ENCODE data around the gene OR51B6. TPM values are rescaled to one million over a fixed set of nuclear protein-coding genes. Genes with fewer than 3 reads are reported as not detected.
"Not testable (repeated sequence)": the region's sequence is repeated elsewhere in the genome, so short reads cannot be mapped to it uniquely, and the experiment has no call there.

Gene OR51B6
- total RNA-seq, 1 experiment from 2014 or later = not detected

- not testable (repeated sequence) for DNase-seq (ENCODE audit: low spot score)
Observed at GRCh38 chr11:5366365-5366764, 15.1 kb downstream of the OR51B6 start.

DNA sequence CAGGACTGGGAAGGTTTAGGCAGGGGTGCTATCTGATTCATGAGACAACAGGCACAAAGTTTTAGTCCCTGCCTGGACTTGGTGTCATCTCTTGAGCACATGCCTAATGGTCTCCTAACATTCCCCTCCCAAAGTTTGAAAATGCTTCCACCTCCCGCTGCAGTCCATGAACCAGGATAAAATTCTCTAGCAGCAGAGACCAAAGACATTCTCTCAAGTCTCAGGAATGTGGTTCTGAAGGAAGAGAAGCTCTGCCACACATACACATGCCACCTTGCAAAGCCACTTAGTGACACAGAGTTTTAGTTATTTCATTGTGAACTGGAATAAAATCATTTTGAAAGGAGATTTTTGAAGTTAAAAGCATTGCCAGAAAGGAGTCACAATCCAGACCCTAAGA, 15.5 kb downstream of the OR51B6 start:
- DNase-seq (ENCODE audit: low spot score) = no peak

DNA sequence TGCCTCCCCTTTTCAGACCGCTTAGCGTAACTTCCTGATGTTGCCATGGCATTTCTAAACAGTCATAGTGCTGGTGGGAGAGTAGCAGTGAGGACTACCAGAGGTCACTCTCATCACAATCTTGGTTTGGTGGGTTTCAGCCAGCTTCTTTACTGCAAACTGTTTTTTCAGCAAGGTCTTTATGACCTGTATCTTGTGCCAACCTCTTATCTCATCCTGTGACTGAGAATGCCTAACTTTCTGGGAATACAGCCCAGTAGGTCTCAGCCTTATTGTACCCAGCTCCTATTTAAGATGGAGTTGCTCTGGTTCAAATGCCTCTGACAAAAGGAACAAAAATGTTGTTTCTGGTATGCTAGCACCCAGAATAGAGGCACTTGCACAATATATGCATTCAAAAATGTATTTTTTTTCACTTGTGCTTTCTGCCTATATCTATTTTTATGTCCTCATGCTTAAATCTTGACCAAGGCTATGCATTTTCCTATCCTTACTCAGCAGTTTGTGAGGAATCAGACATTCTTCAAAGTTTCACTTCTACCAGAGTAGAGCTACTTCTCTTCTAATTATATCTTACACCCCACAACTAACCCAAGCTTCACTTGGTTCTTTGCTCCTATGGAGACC, 16.3 kb downstream of the OR51B6 start:
- DNase-seq (ENCODE audit: low spot score) = peak; percentile 32

GRCh38 chr11:5368502-5369043, 17.3 kb downstream of the OR51B6 start:
- DNase-seq (ENCODE audit: low spot score) = no peak

DNA sequence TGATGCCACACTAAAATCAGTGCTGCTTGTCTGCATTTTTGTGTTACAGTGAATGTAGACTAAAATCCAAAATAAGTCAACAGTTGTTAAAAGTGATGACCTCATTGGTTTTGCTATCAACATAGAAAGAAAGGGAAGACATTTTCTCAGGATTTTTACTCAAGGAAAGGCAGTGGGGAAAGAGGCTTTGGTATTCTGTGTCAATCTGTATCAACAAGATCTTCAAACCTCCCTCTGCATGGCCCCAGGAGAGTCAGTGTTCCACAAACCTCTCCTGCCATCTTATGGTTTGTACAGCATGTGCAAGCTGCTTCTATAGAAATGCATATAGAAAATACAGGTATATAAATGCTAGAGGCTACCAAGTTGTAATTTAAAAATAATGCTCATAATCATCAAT, 18.5 kb downstream of the OR51B6 start:
- no peak for DNase-seq (ENCODE audit: low spot score)

DNA sequence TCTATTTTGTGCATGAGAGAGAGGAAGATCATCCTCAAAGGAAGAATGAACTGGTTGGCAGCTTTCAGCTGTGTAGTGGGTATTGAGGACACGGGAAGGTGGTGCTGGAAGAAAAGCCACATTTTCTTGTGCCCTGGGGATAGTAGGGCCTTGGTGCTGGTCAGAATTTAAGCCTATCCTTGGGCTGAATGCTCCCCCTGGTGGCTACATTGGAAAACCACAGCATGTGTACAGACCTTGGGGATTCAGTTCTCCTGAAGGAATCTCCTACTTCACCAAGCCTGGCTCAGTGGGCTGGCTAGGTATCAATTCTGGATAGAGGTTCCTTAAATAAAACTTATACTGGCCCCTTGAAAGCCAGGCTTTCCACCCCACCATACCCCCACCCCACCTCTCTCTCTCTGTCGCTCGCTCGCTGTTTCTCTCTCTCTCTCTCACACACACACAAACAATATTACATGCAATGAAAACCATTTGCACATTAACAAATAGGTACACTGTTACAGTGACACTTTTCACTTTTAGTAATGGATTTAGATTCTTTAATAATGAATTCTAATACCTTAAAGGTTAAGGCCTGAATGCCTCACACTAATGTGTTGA, 29.5 kb downstream of the OR51B6 start:
- DNase-seq (ENCODE audit: low spot score) = peak; percentile 67

- no peak for DNase-seq (ENCODE audit: low spot score)
Observed at GRCh38 chr11:5383576-5383975, 32.3 kb downstream of the OR51B6 start, which contains the start of gene OR51M1. OR51M1 (plus strand) TSS chr11:5383812; CDS start chr11:5389399, 5,587 bp downstream.

DNA sequence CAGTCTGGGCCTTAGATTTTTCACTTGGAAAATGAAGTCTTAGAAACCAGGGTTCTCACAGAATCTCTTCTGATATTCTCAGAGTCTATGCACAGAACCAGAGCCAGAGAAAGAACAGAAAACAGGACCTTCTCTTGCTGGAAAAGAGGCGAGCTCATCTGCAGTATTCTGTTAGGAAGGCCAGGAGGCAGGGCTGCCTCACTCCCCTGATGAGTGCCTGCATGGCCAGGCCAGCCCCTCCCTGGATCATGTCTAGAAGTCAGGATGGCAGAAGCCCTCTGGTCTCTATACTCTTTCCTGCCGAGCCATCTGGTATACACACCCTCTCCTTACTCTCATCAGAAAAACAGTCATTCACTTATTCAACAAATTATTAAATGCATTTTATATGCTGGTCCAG, 33.0 kb downstream of the OR51B6 start:
- DNase-seq (ENCODE audit: low spot score) = no peak

DNA sequence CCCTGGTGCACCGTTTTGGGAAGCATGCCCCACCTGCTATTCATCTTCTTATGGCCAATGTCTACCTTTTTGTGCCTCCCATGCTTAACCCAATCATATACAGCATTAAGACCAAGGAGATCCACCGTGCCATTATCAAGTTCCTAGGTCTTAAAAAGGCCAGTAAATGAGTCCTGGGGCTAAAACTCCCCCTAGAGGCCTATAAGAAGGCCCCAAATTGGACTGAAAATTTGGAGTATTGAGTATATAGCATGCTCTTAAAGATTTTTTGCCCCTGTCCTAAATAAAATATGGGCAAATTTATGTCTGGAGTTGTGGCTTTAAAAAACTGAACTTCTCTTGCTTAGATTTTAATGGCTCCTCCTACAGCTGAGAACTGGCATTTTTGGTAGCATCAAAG, 38.9 kb downstream of the OR51B6 start:
- no peak for DNase-seq (ENCODE audit: low spot score)

DNA sequence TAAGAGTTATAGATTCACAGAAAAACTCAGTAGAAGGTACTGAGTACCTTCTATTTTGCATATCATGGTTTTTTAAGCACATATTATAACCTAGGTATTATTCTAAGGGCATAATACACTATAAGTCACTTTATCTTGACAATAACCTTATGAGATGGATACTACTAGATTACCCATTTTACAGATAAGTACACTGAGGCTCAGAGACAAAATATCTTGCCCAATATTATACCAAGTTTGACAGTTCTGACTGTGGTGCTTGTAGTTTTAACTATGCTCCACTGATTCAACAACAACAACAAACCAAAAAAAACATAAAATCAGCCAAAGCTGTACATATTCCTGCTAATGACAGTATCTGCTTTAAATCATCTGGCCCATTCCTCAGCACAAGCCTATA, 42.8 kb downstream of the OR51B6 start:
- DNase-seq (ENCODE audit: low spot score) = no peak

GRCh38 chr11:5398936-5399335, 47.6 kb downstream of the OR51B6 start:
- no peak for DNase-seq (ENCODE audit: low spot score)

Other genes with a start within 250 kb of the OR51B6 start
- not detected in 2 replicates for gene OR52A5, start 213.2 kb upstream of the OR51B6 start, total RNA-seq (2014; rRNA removed; shearing (Covaris generic))
- not detected in 2 replicates for gene OR52A1, start 196.8 kb upstream of the OR51B6 start, total RNA-seq (2014; rRNA removed; shearing (Covaris generic))
- gene OR51V1, start 150.8 kb upstream of the OR51B6 start, total RNA-seq (2014; rRNA removed; shearing (Covaris generic)) = not detected in 2 replicates
- not detected in 2 replicates for gene HBB, start 124.4 kb upstream of the OR51B6 start, total RNA-seq (2014; rRNA removed; shearing (Covaris generic))
- not detected in 2 replicates for gene HBD, start 117.0 kb upstream of the OR51B6 start, total RNA-seq (2014; rRNA removed; shearing (Covaris generic))
- gene HBG1, start 101.7 kb upstream of the OR51B6 start, total RNA-seq (2014; rRNA removed; shearing (Covaris generic)) = 2.1 TPM in 1 of 2 replicates, not detected in the other
- gene HBG2, start 96.7 kb upstream of the OR51B6 start, total RNA-seq (2014; rRNA removed; shearing (Covaris generic)) = 0.23 and 2.6 TPM in 2 replicates
- gene HBE1, start 81.6 kb upstream of the OR51B6 start, total RNA-seq (2014; rRNA removed; shearing (Covaris generic)) = 28.6 and 32.7 TPM in 2 replicates
- gene OR51B4, start 49.6 kb upstream of the OR51B6 start, total RNA-seq (2014; rRNA removed; shearing (Covaris generic)) = 1.1 and 6.9 TPM in 2 replicates
- not detected in 2 replicates for gene OR51B2, start 27.2 kb upstream of the OR51B6 start, total RNA-seq (2014; rRNA removed; shearing (Covaris generic))
- 28.2 and 31.4 TPM in 2 replicates for gene OR51B5, start 8.0 kb upstream of the OR51B6 start, total RNA-seq (2014; rRNA removed; shearing (Covaris generic))
- gene OR51M1, start 32.3 kb downstream of the OR51B6 start, total RNA-seq (2014; rRNA removed; shearing (Covaris generic)) = not detected in 2 replicates
- gene OR51Q1, start 70.6 kb downstream of the OR51B6 start, total RNA-seq (2014; rRNA removed; shearing (Covaris generic)) = not detected in 2 replicates
- gene OR51I1, start 90.0 kb downstream of the OR51B6 start, total RNA-seq (2014; rRNA removed; shearing (Covaris generic)) = 0.45 TPM in 1 of 2 replicates, not detected in the other
- gene OR51I2, start 97.8 kb downstream of the OR51B6 start, total RNA-seq (2014; rRNA removed; shearing (Covaris generic)) = not detected in 2 replicates
- gene OR52D1, start 137.2 kb downstream of the OR51B6 start, total RNA-seq (2014; rRNA removed; shearing (Covaris generic)) = not detected in 2 replicates
- not detected in 2 replicates for gene UBQLN3, start 158.4 kb downstream of the OR51B6 start, total RNA-seq (2014; rRNA removed; shearing (Covaris generic))
- not detected in 2 replicates for gene UBQLNL, start 165.2 kb downstream of the OR51B6 start, total RNA-seq (2014; rRNA removed; shearing (Covaris generic))
- gene OR52H1, start 197.0 kb downstream of the OR51B6 start, total RNA-seq (2014; rRNA removed; shearing (Covaris generic)) = not detected in 2 replicates
- not detected in 2 replicates for gene OR52B6, start 229.4 kb downstream of the OR51B6 start, total RNA-seq (2014; rRNA removed; shearing (Covaris generic))
- 6.4 and 11.2 TPM in 2 replicates for gene TRIM6, start 245.1 kb downstream of the OR51B6 start, total RNA-seq (2014; rRNA removed; shearing (Covaris generic))

All from H4 (cell line).